Mammary epithelial cell (primary cell): Measurements from ENCODE around the gene MXD1.

Source experiments
- CTCF ChIP-seq, 2 donors: IDR thresholded peaks in 1 of 2; conservative IDR thresholded peaks in 1 of 2; 2 replicates each; pipeline ENCODE4 v1.5.1; 2011 to 2012; ENCODE audit warnings: inconsistent platforms in 2 of 2, low read length in 2 of 2, mild to moderate bottlenecking in 2 of 2, control low read depth in 1 of 2, low read depth in 1 of 2; ENCODE audit not compliant: insufficient read depth in 1 of 2; ENCODE audit errors: extremely low read depth in 1 of 2
- EZH2 ChIP-seq: IDR thresholded peaks from 2 replicates; pipeline ENCODE4 v1.6.1; 2012; ENCODE audit warnings: low read length, inconsistent platforms, borderline replicate concordance

GRCh38 chr2:69918401-69918800 is 3.5 kb downstream of the MXD1 start:
- no peak for TF ChIP-seq CTCF (conservative IDR thresholded peaks at IDR 0.05 in 1 of 2, IDR thresholded peaks at IDR 0.05 in 1 of 2; ENCODE audit: extremely low read depth in 1 of 2, insufficient read depth in 1 of 2, low read depth in 1 of 2, low read length in 2 of 2)
- TF ChIP-seq EZH2, result no peak
